Natural killer cell treated with Interleukin-12 subunit alpha and Interleukin-12 subunit beta and Interleukin-15 and Interleukin-18, amount 100 ng/mL, for 72 hours (primary cell): ENCODE results near the gene CSF2RB. TPM values are rescaled to one million over a fixed set of nuclear protein-coding genes. Genes with fewer than 3 reads are reported as not detected.

Source experiments
- ATAC-seq, 2 donors: fragments of 150-1000 bp; cut with Tn5 transposase in 1 of 2; sonication (Bioruptor Pico), chemical (Tn5 transposase) in 1 of 2; 2 replicates each; pipeline ENCODE4 v1.10.0; 2021
- DNase-seq: peaks from one replicate; pipeline ENCODE4 v3.0.0; 2022; ENCODE audit warnings: low spot score
- H3K27ac Mint-ChIP-seq, 2 donors: 1 replicate in 1 of 2; 2 replicates in 1 of 2; pipeline ENCODE4 v1.8.0; 2022; ENCODE audit warnings: mixed read lengths in 2 of 2, mild to moderate bottlenecking in 1 of 2, moderate library complexity in 1 of 2
- H3K27me3 Mint-ChIP-seq, 2 donors: 1 replicate in 1 of 2; 2 replicates in 1 of 2; pipeline ENCODE4 v1.8.0; 2022; ENCODE audit warnings: mixed read lengths in 2 of 2
- H3K36me3 Mint-ChIP-seq: one replicate; pipeline ENCODE4 v1.8.0; 2022; ENCODE audit warnings: mixed read lengths
- H3K4me1 Mint-ChIP-seq, 2 donors: 1 replicate in 1 of 2; 2 replicates in 1 of 2; pipeline ENCODE4 v1.8.0; 2022; ENCODE audit warnings: low read depth in 2 of 2, mixed read lengths in 2 of 2, mild to moderate bottlenecking in 1 of 2
- H3K4me3 Mint-ChIP-seq: one replicate; pipeline ENCODE4 v1.8.0; 2022; ENCODE audit warnings: mixed read lengths
- H3K9me3 Mint-ChIP-seq: 2 replicates; pipeline ENCODE4 v1.8.0; 2022; ENCODE audit warnings: mixed read lengths
- total RNA-seq, 2 donors: library from RNA; stranded (reverse); gene quantifications; one replicate each; pipeline ENCODE4 v1.2.3, GENCODE V29; 2022

The CSF2RB gene
- 10 to 100 TPM in 1 of 2 donors, 1 to 10 TPM in 1; 5.0 to 47.9 TPM for total RNA-seq

DNA sequence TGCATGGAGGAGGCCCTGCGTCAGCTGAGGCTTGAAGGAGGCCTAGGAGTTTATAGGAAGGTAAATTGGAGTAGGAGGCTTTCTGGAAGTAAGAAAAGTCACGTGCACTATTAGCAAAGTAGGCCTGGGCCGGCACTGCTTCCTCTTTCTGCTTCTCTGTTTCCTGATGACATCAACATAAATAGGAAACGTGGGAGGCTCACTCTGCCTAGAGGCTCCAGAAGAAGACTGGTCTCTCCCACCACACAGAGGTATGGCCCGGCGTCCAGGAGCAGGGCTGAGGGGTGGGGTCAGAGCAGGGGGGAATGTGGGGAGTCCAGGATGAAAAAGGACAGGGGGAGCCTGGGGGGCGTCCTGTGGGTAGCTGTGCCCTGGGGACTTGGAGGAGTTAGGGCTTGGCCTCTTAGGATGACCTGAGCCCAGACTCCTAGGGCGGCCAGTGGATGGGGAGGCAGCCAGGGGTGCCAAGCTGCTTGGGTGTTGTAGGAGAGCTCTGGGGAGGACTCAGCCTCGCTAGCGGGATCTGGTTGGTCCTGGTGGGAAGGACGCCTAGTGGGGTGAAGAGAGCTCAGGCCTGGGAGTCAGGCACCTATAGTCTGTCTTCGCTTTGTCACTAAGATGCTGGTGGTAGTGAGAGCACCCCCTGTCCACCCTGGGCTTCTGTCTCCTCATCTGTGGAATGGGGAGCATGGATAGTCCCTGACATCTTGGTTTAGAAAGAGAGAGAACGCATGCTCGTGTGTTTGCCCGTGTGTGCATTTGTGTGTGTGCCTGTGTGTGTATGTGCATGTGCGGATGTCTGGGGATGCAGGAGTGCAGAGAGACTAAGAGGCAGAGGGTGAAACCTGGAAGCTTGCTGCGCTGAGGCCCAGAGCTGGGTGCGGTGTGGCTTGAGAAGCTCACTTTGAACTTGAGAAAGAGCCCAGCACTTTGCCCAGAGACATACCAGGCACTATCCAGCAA is at the start of gene CSF2RB:
CSF2RB (plus strand) TSS at position 202 of the 963 bp plus-strand sequence. CDS start 8,580 bp downstream, outside the sequence.
- ATAC-seq (peak; percentile 24 to 67), DNase-seq (no peak)
- H3K4me3 Mint-ChIP-seq, result peak within 1 kb of the TSS; percentile 71
- H3K27ac Mint-ChIP-seq, result peak within 1 kb of the TSS; percentile 38 to 65
- no peaks in the 10 kb centered on the region for H3K9me3 Mint-ChIP-seq
- H3K4me1 Mint-ChIP-seq, result peaks cover 0 to 17% of the 10 kb centered on the region in 2 donors
- H3K36me3 Mint-ChIP-seq, result no peaks in the 10 kb centered on the region
- peaks cover 24 to 45% of the 10 kb centered on the region in 2 donors for H3K27me3 Mint-ChIP-seq

DNA sequence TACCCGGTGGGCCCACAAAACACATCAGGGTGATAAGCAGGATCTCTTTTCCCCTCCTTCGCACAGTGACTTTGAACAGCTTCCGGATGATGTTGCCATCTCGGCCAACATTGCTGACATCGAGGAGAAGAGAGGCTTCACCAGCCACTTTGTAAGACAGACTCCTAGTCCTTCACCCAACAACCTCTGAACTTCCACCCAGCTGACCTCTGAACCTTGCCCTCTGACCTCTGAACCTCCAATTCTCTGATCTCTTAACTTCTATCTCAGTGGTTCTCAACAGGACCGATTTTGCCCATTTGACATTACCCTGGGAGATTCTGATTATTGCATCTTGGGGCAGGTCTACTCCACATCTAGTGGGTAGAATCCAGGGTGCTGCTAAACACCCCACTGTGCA is 49.4 kb upstream of the CSF2RB start:
- Mint-ChIP-seq H3K36me3 (peaks cover 14% of the 10 kb centered on the region), H3K27me3 (peaks cover 0 to 6% of the 10 kb centered on the region in 2 donors), H3K4me3 (peak overlapping the region; percentile 4), H3K9me3 (no peaks in the 10 kb centered on the region), H3K4me1 (peaks cover 49 to 70% of the 10 kb centered on the region in 2 donors), H3K27ac (peak overlapping the region in 1 of 2 donors; percentile 96)
- DNase-seq (no peak), ATAC-seq (no peak)

DNA sequence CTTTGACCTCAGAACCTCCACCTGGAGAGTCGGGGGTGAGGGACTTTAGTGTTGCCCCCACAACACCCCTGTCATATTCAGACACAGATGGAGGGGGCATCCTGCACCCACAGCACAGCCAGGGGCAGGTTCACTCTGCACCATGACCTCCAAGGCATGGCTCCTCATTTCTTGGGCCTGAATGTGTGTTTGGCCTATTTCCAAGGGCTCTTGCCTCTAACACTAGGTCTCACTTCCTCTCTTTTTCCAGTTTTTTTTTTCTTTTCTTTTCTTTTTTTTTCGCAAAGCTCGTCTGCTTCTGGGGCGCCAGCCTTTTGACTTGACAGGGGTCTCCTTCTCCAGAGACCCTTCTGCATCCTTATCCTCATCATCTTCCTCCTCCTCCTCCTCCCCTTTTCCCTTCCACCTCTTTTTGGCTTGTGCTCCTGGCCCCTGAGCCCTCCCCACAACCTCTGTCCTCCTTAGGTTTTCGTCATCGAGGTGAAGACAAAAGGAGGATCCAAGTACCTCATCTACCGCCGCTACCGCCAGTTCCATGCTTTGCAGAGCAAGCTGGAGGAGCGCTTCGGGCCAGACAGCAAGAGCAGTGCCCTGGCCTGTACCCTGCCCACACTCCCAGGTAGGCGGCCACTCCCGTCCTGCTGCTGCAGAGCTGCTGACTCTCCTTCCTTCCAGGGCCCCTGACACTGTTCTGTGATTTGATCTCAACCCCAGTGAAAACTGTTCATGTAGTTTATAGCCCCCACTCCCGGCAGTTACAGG is 48.8 kb upstream of the CSF2RB start:
- Mint-ChIP-seq H3K4me1 (peaks cover 47 to 63% of the 10 kb centered on the region in 2 donors), H3K9me3 (no peaks in the 10 kb centered on the region), H3K27me3 (peaks cover 0 to 6% of the 10 kb centered on the region in 2 donors), H3K36me3 (peaks cover 14% of the 10 kb centered on the region), H3K27ac (peak overlapping the region; percentile 76 to 96), H3K4me3 (peak overlapping the region; percentile 68)
- ATAC-seq (no peak), DNase-seq (peak; percentile 42)

DNA sequence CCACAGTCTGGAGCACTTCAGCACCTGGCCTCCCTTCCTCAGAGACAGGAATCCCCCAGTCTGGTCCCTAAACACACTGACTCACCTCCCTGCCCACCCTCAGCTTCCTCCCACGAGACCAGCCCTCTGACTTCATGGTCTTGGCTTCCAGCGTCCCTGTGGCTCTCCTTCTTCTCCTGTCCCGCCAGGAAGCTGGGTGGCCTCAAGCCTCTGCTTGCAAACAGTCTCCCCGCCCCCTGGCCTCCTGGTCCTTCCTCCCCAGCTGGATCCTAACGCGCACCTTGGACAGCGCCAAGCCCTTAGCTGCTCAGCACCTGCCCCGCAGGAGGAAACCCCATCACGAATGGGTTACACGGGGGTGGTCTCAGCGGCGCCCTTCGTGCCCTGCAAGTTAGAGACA is 48.1 kb upstream of the CSF2RB start:
- Mint-ChIP-seq H3K27me3 (peaks cover 0 to 6% of the 10 kb centered on the region in 2 donors), H3K4me1 (peaks cover 40 to 56% of the 10 kb centered on the region in 2 donors), H3K27ac (peak overlapping the region; percentile 76 to 96), H3K9me3 (no peaks in the 10 kb centered on the region), H3K4me3 (peak overlapping the region; percentile 68), H3K36me3 (peaks cover 14% of the 10 kb centered on the region)
- DNase-seq, result no peak
- ATAC-seq, result no peak

DNA sequence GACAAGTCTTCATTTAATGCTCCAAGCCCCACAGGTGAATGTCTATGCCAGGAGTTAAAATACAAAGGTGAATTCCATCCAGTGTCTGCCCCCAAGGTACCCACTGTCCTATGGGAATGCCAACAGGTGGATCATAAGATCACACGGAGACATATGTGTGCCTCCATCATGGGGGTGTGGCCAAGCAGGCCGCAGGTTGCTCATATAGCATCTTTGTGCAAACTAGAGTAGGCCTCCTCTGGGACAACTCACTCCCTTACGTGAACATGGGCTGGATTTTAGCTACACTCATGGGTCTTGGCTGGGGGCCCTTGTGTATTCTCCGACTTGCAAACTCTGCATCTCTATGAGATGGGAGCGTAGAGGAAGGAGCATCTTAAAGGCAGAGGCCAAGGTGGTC is 45.7 kb upstream of the CSF2RB start:
- H3K36me3 Mint-ChIP-seq, result peaks cover 20% of the 10 kb centered on the region

DNA sequence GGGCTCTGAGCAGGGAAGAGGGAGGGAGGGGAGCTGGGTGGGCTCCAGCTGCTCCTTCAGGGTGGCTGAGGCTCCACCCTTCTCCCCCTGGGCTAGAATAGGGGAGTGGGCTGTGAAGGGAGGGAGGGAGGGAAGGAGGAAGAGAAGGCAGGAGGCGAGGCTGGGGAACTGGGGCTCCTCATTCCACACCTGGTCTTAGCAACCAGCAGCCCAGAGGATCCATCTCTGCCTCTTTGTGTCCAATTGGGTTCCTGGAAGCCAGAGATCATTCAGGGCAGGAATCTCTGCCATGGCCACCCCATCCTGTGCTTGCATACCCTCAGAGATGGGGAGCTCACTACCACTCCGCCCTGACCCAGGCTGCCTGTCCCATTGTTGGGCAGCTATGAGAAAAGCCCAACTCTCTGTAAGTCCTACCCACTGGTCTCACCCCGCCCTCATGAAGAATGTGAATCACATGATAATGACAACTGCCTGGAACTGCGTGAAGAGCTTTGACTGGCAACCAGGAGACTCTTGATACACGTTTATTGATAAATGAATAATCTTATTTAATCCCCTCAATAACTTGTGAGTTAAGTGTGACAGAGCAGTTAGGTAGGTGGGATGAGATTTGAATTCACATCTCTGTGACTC is 44.8 kb upstream of the CSF2RB start:
- peaks cover 0 to 6% of the 10 kb centered on the region in 2 donors for H3K27me3 Mint-ChIP-seq
- peaks cover 40 to 62% of the 10 kb centered on the region in 2 donors for H3K4me1 Mint-ChIP-seq
- ATAC-seq (no peak), DNase-seq (no peak)
- no peaks in the 10 kb centered on the region for H3K9me3 Mint-ChIP-seq
- peak overlapping the region; percentile 15 to 62 for H3K27ac Mint-ChIP-seq
- H3K4me3 Mint-ChIP-seq, result no peak overlapping the region
- peaks cover 27% of the 10 kb centered on the region for H3K36me3 Mint-ChIP-seq

More for the DNA sequence above, 45.7 kb upstream of the CSF2RB start:
- peaks cover 30 to 58% of the 10 kb centered on the region in 2 donors for H3K4me1 Mint-ChIP-seq
- H3K27ac Mint-ChIP-seq, result peak overlapping the region; percentile 15 to 62
- H3K9me3 Mint-ChIP-seq, result no peaks in the 10 kb centered on the region
- peaks cover 0 to 6% of the 10 kb centered on the region in 2 donors for H3K27me3 Mint-ChIP-seq
- DNase-seq, result peak; percentile 29
- ATAC-seq, result no peak
- H3K4me3 Mint-ChIP-seq, result no peak overlapping the region

DNA sequence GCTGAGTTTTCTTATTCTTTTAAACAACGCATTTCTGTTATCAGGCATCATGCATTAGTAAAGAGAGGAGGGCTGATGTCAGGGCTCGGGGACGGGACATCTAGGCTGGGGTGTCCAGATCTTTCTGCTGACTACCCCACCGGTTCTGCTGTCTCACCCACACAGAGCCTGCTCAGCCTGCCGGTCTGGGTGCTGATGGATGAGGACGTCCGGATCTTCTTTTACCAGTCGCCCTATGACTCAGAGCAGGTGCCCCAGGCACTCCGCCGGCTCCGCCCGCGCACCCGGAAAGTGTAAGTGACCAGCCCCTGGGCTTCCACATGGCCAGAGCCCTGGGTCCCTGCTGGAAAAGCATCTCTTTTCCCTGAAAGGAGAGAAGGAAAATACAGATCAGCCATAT is 43.2 kb upstream of the CSF2RB start:
- Mint-ChIP-seq H3K9me3 (no peaks in the 10 kb centered on the region), H3K4me1 (peaks cover 38 to 56% of the 10 kb centered on the region in 2 donors), H3K27ac (peak overlapping the region; percentile 93 to 96), H3K27me3 (peaks cover 0 to 2% of the 10 kb centered on the region in 2 donors), H3K4me3 (no peak overlapping the region), H3K36me3 (peaks cover 27% of the 10 kb centered on the region)
- ATAC-seq (no peak), DNase-seq (peak; percentile 40)

DNA sequence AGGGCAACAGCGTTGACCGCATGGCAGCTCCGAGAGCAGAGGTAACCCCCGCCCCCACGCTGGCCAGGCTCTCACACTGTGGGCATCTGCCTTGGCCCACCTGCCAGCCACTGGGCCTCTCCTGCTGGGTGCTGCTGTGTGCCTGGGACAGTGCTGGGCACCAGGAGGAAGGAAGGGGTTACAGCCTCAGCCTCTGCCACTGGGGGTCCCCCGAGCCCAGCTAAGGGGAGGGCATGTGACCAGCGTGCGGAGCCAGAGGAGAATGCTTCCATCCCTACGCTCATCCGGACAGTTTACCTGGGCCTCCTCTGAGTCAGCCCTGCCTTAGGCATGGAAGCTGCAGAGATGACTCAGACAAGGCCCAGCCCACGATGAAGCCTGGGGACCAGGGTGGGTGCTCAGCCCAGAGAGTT is 41.8 kb upstream of the CSF2RB start:
- Mint-ChIP-seq H3K9me3 (no peaks in the 10 kb centered on the region), H3K27ac (peak overlapping the region; percentile 93 to 96), H3K4me3 (no peak overlapping the region), H3K27me3 (peaks cover 0 to 2% of the 10 kb centered on the region in 2 donors), H3K4me1 (peaks cover 28 to 45% of the 10 kb centered on the region in 2 donors), H3K36me3 (peaks cover 20% of the 10 kb centered on the region)
- DNase-seq (peak; percentile 55), ATAC-seq (no peak)

DNA sequence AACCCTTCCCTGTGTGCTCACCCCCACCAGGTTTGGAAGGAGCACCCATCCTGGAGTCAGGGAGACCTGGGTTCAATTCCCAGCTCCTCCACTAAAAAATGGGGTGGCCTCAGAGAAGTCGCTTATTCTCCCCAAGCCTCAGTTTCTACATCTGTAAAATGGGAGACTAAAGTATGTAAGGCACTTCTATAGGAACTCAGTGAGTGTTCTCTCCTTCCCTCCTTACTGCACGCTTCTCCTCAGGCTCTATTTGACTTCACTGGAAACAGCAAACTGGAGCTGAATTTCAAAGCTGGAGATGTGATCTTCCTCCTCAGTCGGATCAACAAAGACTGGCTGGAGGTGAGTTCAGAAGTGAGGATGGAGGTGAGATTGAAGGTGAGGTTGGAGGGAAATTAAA is 41.3 kb upstream of the CSF2RB start:
- H3K9me3 Mint-ChIP-seq, result no peaks in the 10 kb centered on the region
- H3K27me3 Mint-ChIP-seq, result no peaks in the 10 kb centered on the region
- peak overlapping the region; percentile 93 to 96 for H3K27ac Mint-ChIP-seq
- H3K4me3 Mint-ChIP-seq, result peak overlapping the region; percentile 50
- H3K36me3 Mint-ChIP-seq, result peaks cover 21% of the 10 kb centered on the region
- H3K4me1 Mint-ChIP-seq, result peaks cover 28 to 45% of the 10 kb centered on the region in 2 donors
- ATAC-seq, result no peak
- DNase-seq, result no peak

DNA sequence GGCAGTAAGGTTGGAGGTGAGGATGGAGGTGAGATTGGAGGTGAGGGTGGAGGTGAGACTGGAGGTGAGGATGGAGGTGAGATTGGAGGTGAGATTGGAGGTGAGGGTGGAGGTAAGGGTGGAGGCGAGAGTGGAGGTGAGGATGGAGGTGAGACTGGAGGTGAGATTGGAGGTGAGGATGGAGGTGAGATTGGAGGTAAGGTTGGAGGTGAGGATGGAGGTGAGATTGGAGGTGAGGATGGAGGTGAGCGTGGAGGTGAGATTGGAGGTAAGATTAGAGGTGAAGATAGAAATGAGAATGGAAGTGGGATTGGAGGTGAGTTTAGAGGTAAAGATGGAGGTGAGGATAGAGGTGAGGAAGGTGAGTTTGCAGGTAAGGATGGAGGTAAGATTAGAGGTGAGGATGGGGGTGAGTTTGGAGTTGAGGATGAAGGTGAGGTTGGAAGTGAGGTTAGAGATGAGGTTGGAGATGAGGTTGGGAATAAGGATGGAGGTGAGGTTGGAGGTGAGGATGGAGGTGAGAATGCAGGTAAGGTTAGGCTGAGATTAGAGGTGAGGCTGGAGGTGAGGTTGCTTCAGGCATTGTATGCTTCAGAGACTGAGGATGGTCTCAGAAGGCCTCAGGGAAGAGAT is 40.4 kb upstream of the CSF2RB start:
- Mint-ChIP-seq H3K9me3 (no peaks in the 10 kb centered on the region), H3K4me3 (peak overlapping the region; percentile 80), H3K36me3 (peaks cover 23% of the 10 kb centered on the region), H3K27ac (peak overlapping the region; percentile 93 to 96), H3K4me1 (peaks cover 28 to 44% of the 10 kb centered on the region in 2 donors), H3K27me3 (no peaks in the 10 kb centered on the region)
- no peak for ATAC-seq
- no peak for DNase-seq

DNA sequence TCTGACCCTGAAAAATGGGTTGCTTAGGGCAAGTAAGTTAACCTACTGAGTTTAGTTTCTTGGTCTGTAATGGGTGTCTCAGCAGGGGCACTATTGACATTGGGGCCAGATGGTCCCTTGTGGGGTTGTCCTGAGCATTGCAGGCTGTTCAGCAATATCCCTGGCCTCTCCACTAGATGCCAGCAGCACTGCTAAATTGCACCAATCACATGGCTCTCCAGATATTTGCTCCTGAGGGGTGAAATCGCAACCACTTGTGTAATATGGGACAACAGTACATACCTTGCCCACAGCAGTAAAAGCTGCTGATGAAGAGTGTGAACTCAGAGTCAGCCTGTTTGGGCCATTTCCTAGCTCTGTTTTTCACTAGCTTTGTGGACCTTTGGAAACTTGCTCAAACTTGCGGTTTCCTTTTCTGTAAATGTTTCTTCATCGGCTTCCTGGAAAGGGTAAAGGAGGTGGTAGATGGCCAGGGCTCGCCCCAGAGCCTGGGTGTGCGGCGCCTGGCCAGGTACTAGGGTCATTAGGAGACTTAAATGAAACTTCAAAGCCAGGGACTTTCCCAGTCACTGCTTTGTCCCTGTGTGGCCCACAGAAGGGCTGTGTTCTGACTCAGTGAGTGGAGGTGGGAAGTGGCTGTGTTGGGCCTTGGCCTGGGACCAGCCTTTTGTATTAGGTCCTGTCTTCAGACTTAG is 39.7 kb upstream of the CSF2RB start:
- ATAC-seq (peak; percentile 97 to 98), DNase-seq (peak; percentile 90)
- peak overlapping the region; percentile 80 for H3K4me3 Mint-ChIP-seq
- H3K36me3 Mint-ChIP-seq, result peaks cover 23% of the 10 kb centered on the region
- H3K27me3 Mint-ChIP-seq, result no peaks in the 10 kb centered on the region
- peak overlapping the region; percentile 93 to 96 for H3K27ac Mint-ChIP-seq
- H3K9me3 Mint-ChIP-seq, result no peaks in the 10 kb centered on the region
- peaks cover 25 to 39% of the 10 kb centered on the region in 2 donors for H3K4me1 Mint-ChIP-seq

DNA sequence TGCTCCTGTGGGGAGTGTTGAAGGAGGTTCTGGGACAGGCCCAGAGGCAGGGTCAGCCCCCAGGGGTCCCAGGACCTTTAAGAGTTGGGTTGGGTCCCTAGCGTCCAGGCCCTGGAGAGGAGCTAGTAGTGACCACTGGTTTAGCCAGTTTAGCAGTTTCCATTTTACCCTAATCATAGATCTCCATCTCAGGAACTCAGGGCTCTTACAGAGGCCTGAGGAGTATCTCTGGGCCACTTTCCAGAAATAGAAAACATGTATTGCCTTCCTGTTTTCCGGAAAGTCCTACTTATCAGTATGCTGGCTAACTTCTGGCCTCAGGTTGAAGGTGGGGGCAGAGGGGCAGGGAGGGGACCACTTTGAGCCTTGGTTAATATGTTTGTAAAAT is 39.1 kb upstream of the CSF2RB start:
- H3K4me3 Mint-ChIP-seq, result peak overlapping the region; percentile 80
- peak overlapping the region; percentile 93 to 96 for H3K27ac Mint-ChIP-seq
- no peaks in the 10 kb centered on the region for H3K27me3 Mint-ChIP-seq
- H3K9me3 Mint-ChIP-seq, result no peaks in the 10 kb centered on the region
- H3K4me1 Mint-ChIP-seq, result peaks cover 25 to 40% of the 10 kb centered on the region in 2 donors
- DNase-seq (peak; percentile 38), ATAC-seq (no peak)
- H3K36me3 Mint-ChIP-seq, result peaks cover 28% of the 10 kb centered on the region
